Measurements from ENCODE around the gene OR1J4. TPM values are rescaled to one million over a fixed set of nuclear protein-coding genes. Genes with fewer than 3 reads are reported as not detected.

OR1J4 gene
- polyA plus RNA-seq, 1 donor from 2014 or later = not detected

GRCh38 chr9:122552812-122553211 lies 33.9 kb downstream of the OR1J4 start, which contains the start of gene OR1N2:
TSS of gene OR1N2 (plus strand) at chr9:122553112. CDS start at chr9:122553212, 100 bp downstream.
- H3F3A ChIP-seq (ENCODE audit: insufficient read depth, low read length, poor library complexity, severe bottlenecking) = no peaks in the 10 kb centered on the region
- H3K27ac ChIP-seq (ENCODE audit: low read length) = no peak within 1 kb of the TSS
- no peak within 1 kb of the TSS for H3K4me3 ChIP-seq (ENCODE audit: low read length)
- H3K9ac ChIP-seq (ENCODE audit: low read length) = no peak within 1 kb of the TSS
- H3K36me3 ChIP-seq (ENCODE audit: insufficient read depth, low read length) = no peaks in the 10 kb centered on the region
- no peaks in the 10 kb centered on the region for H4K20me1 ChIP-seq (ENCODE audit: insufficient read depth)
- no peaks in the 10 kb centered on the region for H3K9me2 ChIP-seq (ENCODE audit: insufficient read depth, low read length)
- H3K4me2 ChIP-seq (ENCODE audit: low read length) = no peak within 1 kb of the TSS
- H3K79me2 ChIP-seq (replicated peaks; ENCODE audit: insufficient read depth, low read length) = no peaks in the 10 kb centered on the region
- TF ChIP-seq REST (IDR thresholded peaks at IDR 0.05; ENCODE audit: borderline replicate concordance) (no peak), POLR2AphosphoS5 (IDR thresholded peaks at IDR 0.05) (no peak), MXI1 (conservative IDR thresholded peaks at IDR 0.05; ENCODE audit: poor library complexity, severe bottlenecking) (no peak)
- H3K27me3 ChIP-seq (ENCODE audit: insufficient read depth, low read depth, low read length) = no peaks in the 10 kb centered on the region
- no peak within 1 kb of the TSS for H2AFZ ChIP-seq (ENCODE audit: low read depth, low read length)
- peaks cover 3% of the 10 kb centered on the region for H3K9me3 ChIP-seq (ENCODE audit: low read length)

GRCh38 chr9:122561446-122561845 lies 42.5 kb downstream of the OR1J4 start:
- Histone ChIP-seq H3K9me3 (ENCODE audit: low read length) (peaks cover 3% of the 10 kb centered on the region), H3K27me3 (ENCODE audit: insufficient read depth, low read depth, low read length) (no peaks in the 10 kb centered on the region), H4K20me1 (ENCODE audit: insufficient read depth) (no peaks in the 10 kb centered on the region), H3K4me3 (ENCODE audit: low read length) (no peak overlapping the region), H3K4me2 (ENCODE audit: low read length) (no peak overlapping the region), H3K79me2 (replicated peaks; ENCODE audit: insufficient read depth, low read length) (no peaks in the 10 kb centered on the region), H3K36me3 (ENCODE audit: insufficient read depth, low read length) (no peaks in the 10 kb centered on the region), H3F3A (ENCODE audit: insufficient read depth, low read length, poor library complexity, severe bottlenecking) (no peaks in the 10 kb centered on the region), H3K9me2 (ENCODE audit: insufficient read depth, low read length) (no peaks in the 10 kb centered on the region), H2AFZ (ENCODE audit: low read depth, low read length) (no peak overlapping the region), H3K27ac (ENCODE audit: low read length) (no peak overlapping the region), H3K9ac (ENCODE audit: low read length) (no peak overlapping the region)
- TF ChIP-seq CTCF (IDR thresholded peaks at IDR 0.05; ENCODE audit: poor library complexity, severe bottlenecking) (no peak), POLR2AphosphoS5 (IDR thresholded peaks at IDR 0.05) (no peak), MXI1 (conservative IDR thresholded peaks at IDR 0.05; ENCODE audit: poor library complexity, severe bottlenecking) (no peak), SMC3 (conservative IDR thresholded peaks at IDR 0.05; ENCODE audit: poor library complexity) (no peak), TAF1 (IDR thresholded peaks at IDR 0.05; ENCODE audit: low read depth) (no peak), EP300 (conservative IDR thresholded peaks at IDR 0.05; ENCODE audit: poor library complexity, severe bottlenecking) (no peak), EZH2 (IDR thresholded peaks at IDR 0.05; ENCODE audit: borderline replicate concordance, insufficient read depth, low read length, poor library complexity, severe bottlenecking) (no peak), REST (IDR thresholded peaks at IDR 0.05; ENCODE audit: borderline replicate concordance) (no peak)

Data from neural cell (in vitro differentiated cells).